Measurements from ENCODE around the gene ZNF208. TPM values are rescaled to one million over a fixed set of nuclear protein-coding genes. Genes with fewer than 3 reads are reported as not detected.

Gene ZNF208
- total RNA-seq (2022; extraction: Qiagen RNA extraction) = not detected in 5 replicates

GRCh38 chr19:22010437-22011143 is at the start of gene ZNF208:
TSS of gene ZNF208 (minus strand) at chr19:22010943. CDS start at chr19:22010794, 149 bp downstream.

Other genes starting within 250 kb of the ZNF208 start
- gene ZNF100, start 243.4 kb downstream of the ZNF208 start, total RNA-seq (2022; extraction: Qiagen RNA extraction) = not detected in 5 replicates
- gene ZNF43, start 174.8 kb downstream of the ZNF208 start, total RNA-seq (2022; extraction: Qiagen RNA extraction) = 2.1 to 3.2 TPM (median 2.5 TPM) in 5 replicates
- 0.10 TPM in 1 of 5 replicates, not detected in the others for gene ZNF257, start 41.5 kb upstream of the ZNF208 start, total RNA-seq (2022; extraction: Qiagen RNA extraction)
- not detected in 5 replicates for gene ZNF676, start 186.0 kb upstream of the ZNF208 start, total RNA-seq (2022; extraction: Qiagen RNA extraction)

All from A549 treated with AZD2906 at 1 μM for 4 hours (cell line).